Measurements from ENCODE around the gene DYNLT3.

- TF ChIP-seq, protein P1, sequence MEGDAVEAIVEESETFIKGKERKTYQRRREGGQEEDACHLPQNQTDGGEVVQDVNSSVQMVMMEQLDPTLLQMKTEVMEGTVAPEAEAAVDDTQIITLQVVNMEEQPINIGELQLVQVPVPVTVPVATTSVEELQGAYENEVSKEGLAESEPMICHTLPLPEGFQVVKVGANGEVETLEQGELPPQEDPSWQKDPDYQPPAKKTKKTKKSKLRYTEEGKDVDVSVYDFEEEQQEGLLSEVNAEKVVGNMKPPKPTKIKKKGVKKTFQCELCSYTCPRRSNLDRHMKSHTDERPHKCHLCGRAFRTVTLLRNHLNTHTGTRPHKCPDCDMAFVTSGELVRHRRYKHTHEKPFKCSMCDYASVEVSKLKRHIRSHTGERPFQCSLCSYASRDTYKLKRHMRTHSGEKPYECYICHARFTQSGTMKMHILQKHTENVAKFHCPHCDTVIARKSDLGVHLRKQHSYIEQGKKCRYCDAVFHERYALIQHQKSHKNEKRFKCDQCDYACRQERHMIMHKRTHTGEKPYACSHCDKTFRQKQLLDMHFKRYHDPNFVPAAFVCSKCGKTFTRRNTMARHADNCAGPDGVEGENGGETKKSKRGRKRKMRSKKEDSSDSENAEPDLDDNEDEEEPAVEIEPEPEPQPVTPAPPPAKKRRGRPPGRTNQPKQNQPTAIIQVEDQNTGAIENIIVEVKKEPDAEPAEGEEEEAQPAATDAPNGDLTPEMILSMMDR (optimal IDR thresholded peaks at IDR 0.05 in 1 of 3, IDR thresholded peaks at IDR 0.05 in 1 of 3, conservative IDR thresholded peaks at IDR 0.05 in 1 of 3; ENCODE audit: extremely low read depth in 1 of 3, insufficient read depth in 2 of 3, low read length in 3 of 3), result no peak
- no peak for TF ChIP-seq EZH2 (IDR thresholded peaks at IDR 0.05; ENCODE audit: low read length)
Observed at GRCh38 chrX:37817176-37817575, 30.2 kb downstream of the DYNLT3 start.

Measured in keratinocyte (primary cell).